ENCODE measurements around the gene MGAT4D. TPM values are rescaled to one million over a fixed set of nuclear protein-coding genes. Genes with fewer than 3 reads are reported as not detected.
"Not testable (repeated sequence)": the region's sequence is repeated elsewhere in the genome, so short reads cannot be mapped to it uniquely, and the experiment has no call there.

MGAT4D gene
- polyA plus RNA-seq, 1 donor (not counting 4 experiments of a cell fraction or from before 2014, with no cell fraction given), result not detected

- no peaks in the 10 kb centered on the region for H3K4me1 ChIP-seq (ENCODE audit: control insufficient read depth, extremely low read depth, insufficient read depth, low read length)
- TF ChIP-seq CTCF (optimal IDR thresholded peaks at IDR 0.05 in 1 of 3, IDR thresholded peaks at IDR 0.05 in 1 of 3, conservative IDR thresholded peaks at IDR 0.05 in 1 of 3; ENCODE audit: extremely low read depth in 1 of 3, insufficient read depth in 2 of 3, low read length in 3 of 3) (no peak), EZH2 (IDR thresholded peaks at IDR 0.05; ENCODE audit: low read length) (no peak)
- no peaks in the 10 kb centered on the region for H3K27me3 ChIP-seq (ENCODE audit: control insufficient read depth, extremely low read depth, insufficient read depth, low read length)
- no peaks in the 10 kb centered on the region for H3K36me3 ChIP-seq (ENCODE audit: control insufficient read depth in 2 of 2, extremely low read depth in 1 of 2, insufficient read depth in 2 of 2, low read length in 2 of 2)
- H3K4me3 ChIP-seq (ENCODE audit: control insufficient read depth in 2 of 3, extremely low read depth in 1 of 3, insufficient read depth in 2 of 3, low read depth in 1 of 3, low read length in 3 of 3), result no peak overlapping the region
- H3K9me3 ChIP-seq (ENCODE audit: control insufficient read depth, low read depth, low read length), result no peaks in the 10 kb centered on the region
- H3K79me2 ChIP-seq (ENCODE audit: control insufficient read depth, insufficient read depth, low read length), result no peaks in the 10 kb centered on the region
- DNase-seq (ENCODE audit: low read depth, low spot score) (no peak), FAIRE-seq (no peak)
- no peaks in the 10 kb centered on the region for H3K9me1 ChIP-seq (ENCODE audit: control insufficient read depth, extremely low read depth, insufficient read depth, low read length)
- dilution Hi-C loops (cut with MboI; ENCODE audit: extremely low pct_ligation_motif_present, low sequenced_read_pairs), result no loop called here
- H3K27ac ChIP-seq (ENCODE audit: control insufficient read depth, insufficient read depth, low read length), result no peak overlapping the region
- no peak overlapping the region for H3K4me2 ChIP-seq (ENCODE audit: control insufficient read depth, extremely low read depth, insufficient read depth, low read depth, low read length)
- no peak overlapping the region for H3K9ac ChIP-seq (ENCODE audit: control insufficient read depth, extremely low read depth, insufficient read depth, low read length)
- no peak overlapping the region for H2AFZ ChIP-seq (ENCODE audit: control insufficient read depth, low read length)
- no peaks in the 10 kb centered on the region for H4K20me1 ChIP-seq (ENCODE audit: control insufficient read depth, extremely low read depth, insufficient read depth, low read length)
Measured at GRCh38 chr4:140448162-140448561, 49.9 kb downstream of the MGAT4D start.

GRCh38 chr4:140444347-140444746 is 53.7 kb downstream of the MGAT4D start:
- H3K27me3 ChIP-seq (ENCODE audit: control insufficient read depth, extremely low read depth, insufficient read depth, low read length); H3K9me1 ChIP-seq (ENCODE audit: control insufficient read depth, extremely low read depth, insufficient read depth, low read length); H3K4me2 ChIP-seq (ENCODE audit: control insufficient read depth, extremely low read depth, insufficient read depth, low read depth, low read length); H4K20me1 ChIP-seq (ENCODE audit: control insufficient read depth, extremely low read depth, insufficient read depth, low read length); H2AFZ ChIP-seq (ENCODE audit: control insufficient read depth, low read length); dilution Hi-C loops (cut with MboI; ENCODE audit: extremely low pct_ligation_motif_present, low sequenced_read_pairs); DNase-seq (ENCODE audit: low read depth, low spot score); FAIRE-seq; H3K4me1 ChIP-seq (ENCODE audit: control insufficient read depth, extremely low read depth, insufficient read depth, low read length); H3K9me3 ChIP-seq (ENCODE audit: control insufficient read depth, low read depth, low read length); H3K27ac ChIP-seq (ENCODE audit: control insufficient read depth, insufficient read depth, low read length); H3K36me3 ChIP-seq (ENCODE audit: control insufficient read depth in 2 of 2, extremely low read depth in 1 of 2, insufficient read depth in 2 of 2, low read length in 2 of 2); H3K4me3 ChIP-seq (ENCODE audit: control insufficient read depth in 2 of 3, extremely low read depth in 1 of 3, insufficient read depth in 2 of 3, low read depth in 1 of 3, low read length in 3 of 3); H3K9ac ChIP-seq (ENCODE audit: control insufficient read depth, extremely low read depth, insufficient read depth, low read length); H3K79me2 ChIP-seq (ENCODE audit: control insufficient read depth, insufficient read depth, low read length): not testable (repeated sequence)

DNA sequence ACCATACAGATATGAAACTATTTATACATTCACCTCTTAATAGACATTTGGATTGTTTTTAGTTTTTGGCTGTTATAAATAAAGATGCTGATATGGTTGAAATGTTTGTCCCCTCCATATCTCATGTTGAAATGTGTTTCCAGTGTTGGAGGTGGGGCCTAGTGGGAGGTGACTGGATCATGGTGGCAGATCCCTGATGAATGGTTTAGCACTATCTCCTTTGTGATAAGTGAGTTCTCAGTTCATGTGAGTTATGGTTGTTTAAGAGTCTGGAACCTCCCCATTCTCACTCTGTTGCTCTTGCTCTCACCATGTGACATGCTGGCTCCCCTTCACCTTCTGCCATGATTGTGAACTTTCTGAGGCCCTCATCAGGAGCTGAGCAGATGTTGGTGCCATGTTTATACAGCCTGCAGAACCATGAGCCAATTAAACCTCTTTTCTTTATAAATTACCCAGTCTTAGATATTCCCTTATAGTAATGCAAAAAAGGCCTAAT is 58.4 kb downstream of the MGAT4D start:
- Histone ChIP-seq H3K79me2 (ENCODE audit: control insufficient read depth, insufficient read depth, low read length) (no peaks in the 10 kb centered on the region), H2AFZ (ENCODE audit: control insufficient read depth, low read length) (no peak overlapping the region), H4K20me1 (ENCODE audit: control insufficient read depth, extremely low read depth, insufficient read depth, low read length) (no peaks in the 10 kb centered on the region), H3K4me3 (ENCODE audit: control insufficient read depth in 2 of 3, extremely low read depth in 1 of 3, insufficient read depth in 2 of 3, low read depth in 1 of 3, low read length in 3 of 3) (no peak overlapping the region), H3K27me3 (ENCODE audit: control insufficient read depth, extremely low read depth, insufficient read depth, low read length) (no peaks in the 10 kb centered on the region), H3K36me3 (ENCODE audit: control insufficient read depth in 2 of 2, extremely low read depth in 1 of 2, insufficient read depth in 2 of 2, low read length in 2 of 2) (no peaks in the 10 kb centered on the region), H3K4me1 (ENCODE audit: control insufficient read depth, extremely low read depth, insufficient read depth, low read length) (no peaks in the 10 kb centered on the region), H3K9me1 (ENCODE audit: control insufficient read depth, extremely low read depth, insufficient read depth, low read length) (no peaks in the 10 kb centered on the region), H3K4me2 (ENCODE audit: control insufficient read depth, extremely low read depth, insufficient read depth, low read depth, low read length) (no peak overlapping the region), H3K9me3 (ENCODE audit: control insufficient read depth, low read depth, low read length) (no peaks in the 10 kb centered on the region), H3K27ac (ENCODE audit: control insufficient read depth, insufficient read depth, low read length) (no peak overlapping the region), H3K9ac (ENCODE audit: control insufficient read depth, extremely low read depth, insufficient read depth, low read length) (no peak overlapping the region)
- no peak for FAIRE-seq
- dilution Hi-C loops (cut with MboI; ENCODE audit: extremely low pct_ligation_motif_present, low sequenced_read_pairs), result no loop called here
- TF ChIP-seq CTCF (optimal IDR thresholded peaks at IDR 0.05 in 1 of 3, IDR thresholded peaks at IDR 0.05 in 1 of 3, conservative IDR thresholded peaks at IDR 0.05 in 1 of 3; ENCODE audit: extremely low read depth in 1 of 3, insufficient read depth in 2 of 3, low read length in 3 of 3) (no peak), EZH2 (IDR thresholded peaks at IDR 0.05; ENCODE audit: low read length) (no peak)
- DNase-seq (ENCODE audit: low read depth, low spot score), result no peak

Data from keratinocyte (primary cell).